Lung (tissue), 12 donors: Measurements from ENCODE around the gene PPIL6. TPM values are rescaled to one million over a fixed set of nuclear protein-coding genes. Genes with fewer than 3 reads are reported as not detected.

Experiments used
- ATAC-seq: fragments of 200-7000 bp; cut with Tn5 transposase; one replicate; pipeline ENCODE4 v1.9.1; 2020; ENCODE audit warnings: moderate number of reproducible peaks; ENCODE audit not compliant: insufficient read depth, low FRiP score
- DNase-seq, 3 donors: peaks; one replicate each; pipeline ENCODE4 v3.0.0-alpha.2; 2013 to 2017
- H3K27ac ChIP-seq, 2 donors: one replicate each; pipeline ENCODE4 v1.5.1; 2013; ENCODE audit warnings: mild to moderate bottlenecking in 2 of 2, moderate library complexity in 2 of 2, control low read depth in 1 of 2, inconsistent platforms in 1 of 2, low read depth in 1 of 2, low read length in 1 of 2
- H3K27me3 ChIP-seq, 3 donors: one replicate each; pipeline ENCODE4 v1.5.1; 2013; ENCODE audit warnings: low read length in 2 of 3; ENCODE audit not compliant: control insufficient read depth in 3 of 3, insufficient read depth in 3 of 3
- H3K36me3 ChIP-seq, 4 donors: one replicate each; pipeline ENCODE4 v1.5.1; 2013; ENCODE audit warnings: low read length in 4 of 4, mild to moderate bottlenecking in 1 of 4, moderate library complexity in 1 of 4; ENCODE audit not compliant: control insufficient read depth in 4 of 4, insufficient read depth in 4 of 4
- H3K4me1 ChIP-seq, 5 donors: one replicate each; pipeline ENCODE4 v1.5.1; 2013; ENCODE audit warnings: low read length in 5 of 5, mild to moderate bottlenecking in 2 of 5, moderate library complexity in 1 of 5; ENCODE audit not compliant: control insufficient read depth in 5 of 5, insufficient read depth in 5 of 5
- H3K4me3 ChIP-seq: one replicate; pipeline ENCODE4 v1.5.1; 2013; ENCODE audit warnings: mild to moderate bottlenecking, control low read depth, moderate library complexity
- H3K9ac ChIP-seq, 2 donors: one replicate each; pipeline ENCODE4 v1.5.1; 2013; ENCODE audit warnings: low read length in 2 of 2, control low read depth in 1 of 2; ENCODE audit not compliant: insufficient read depth in 1 of 2
- H3K9me3 ChIP-seq, 4 donors: one replicate each; pipeline ENCODE4 v1.5.1; 2013; ENCODE audit warnings: low read length in 3 of 4, mild to moderate bottlenecking in 1 of 4, moderate library complexity in 1 of 4; ENCODE audit not compliant: control insufficient read depth in 4 of 4, insufficient read depth in 3 of 4
- CTCF ChIP-seq: IDR thresholded peaks from 2 replicates; pipeline ENCODE4 v1.5.1; 2012; ENCODE audit warnings: mild to moderate bottlenecking; ENCODE audit errors: control extremely low read depth, extremely low read depth
- WGBS, 2 donors: extraction: QIAGEN DNeasy Blood & Tissue Kit; methylation state at CpG; one replicate each; pipeline ENCODE4 v1.1.7; 2013; 5-methylcytosine and 5-hydroxymethylcytosine counted together
- polyA plus RNA-seq, 2 donors: library from polyadenylated mRNA; stranded (reverse); fragments of 200-250 nt; gene quantifications; one replicate each; pipeline ENCODE4 v1.2.1, GENCODE V29; 2013
- total RNA-seq, 2 donors: library from RNA; depleted of rRNA in 1 of 2; stranded (reverse); fragments of >200 nt in 1 of 2; gene quantifications; one replicate each; pipeline ENCODE4 v1.2.1, GENCODE V29; 2014 to 2021
- donor health status: control.
- donor health status: control.
- donor health status: Bipolar disorder and iron deficiency.
- donor health status: healthy.
- donor health status: DM: yes; HTN: yes; CAD: no.

Gene PPIL6
- total and polyA plus RNA-seq, 4 donors = 6.3 to 18.1 (median 13.3) TPM

DNA sequence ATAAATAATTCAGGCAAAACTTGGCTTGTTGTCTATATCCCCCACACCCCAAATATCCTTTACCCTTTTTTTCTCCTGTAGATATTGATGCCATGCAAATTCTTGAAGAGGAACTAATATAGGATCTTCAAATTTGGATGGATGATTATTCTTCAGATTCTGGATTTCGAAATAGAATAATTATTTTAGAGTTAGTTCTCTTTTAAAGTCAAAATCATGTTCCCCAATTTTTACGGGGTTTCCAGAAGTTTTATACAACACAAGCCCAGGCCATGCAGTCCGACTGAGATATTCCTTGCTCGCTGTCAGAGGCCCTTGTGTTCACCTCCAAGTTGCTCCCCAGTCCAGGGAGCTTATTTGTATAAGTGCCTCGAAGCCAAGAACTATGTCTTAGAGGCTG is 4.4 kb downstream of the PPIL6 start:
- Histone ChIP-seq H3K27ac (no peak overlapping the region), H3K9me3 (no peaks in the 10 kb centered on the region), H3K27me3 (no peaks in the 10 kb centered on the region), H3K9ac (no peak overlapping the region), H3K4me3 (no peak overlapping the region), H3K4me1 (peaks cover 0 to 7% (median 2%) of the 10 kb centered on the region in 5 donors), H3K36me3 (no peaks in the 10 kb centered on the region)
- ATAC-seq (no peak), DNase-seq (no peak)
- 83 to 91% methylated on average over 5 of the region's 5 CpGs for WGBS, 2 donors
- TF ChIP-seq CTCF = no peak

DNA sequence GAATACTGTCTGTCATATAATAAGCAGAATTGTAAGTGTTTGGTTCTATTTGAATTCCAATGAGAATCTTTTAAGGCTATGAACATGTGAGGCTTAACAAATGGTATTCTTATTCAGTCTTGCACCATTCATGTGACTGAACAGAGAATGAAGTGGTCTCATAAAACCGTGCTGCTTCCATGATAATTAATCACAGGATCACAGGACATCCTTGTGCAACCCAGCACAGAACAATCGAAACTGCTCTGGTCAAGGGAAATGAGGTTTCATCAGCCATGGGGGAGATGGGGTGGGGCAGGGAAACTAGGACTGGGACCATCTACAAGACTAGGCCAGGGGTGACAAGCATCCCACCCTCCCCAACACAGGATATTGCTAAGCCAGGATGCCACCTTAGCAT is 6.0 kb downstream of the PPIL6 start:
- WGBS, 2 donors = 33 to 41% methylated on average over 2 of the region's 2 CpGs
- H3K9me3 ChIP-seq = no peaks in the 10 kb centered on the region
- no peak for TF ChIP-seq CTCF
- no peak for ATAC-seq
- H3K9ac ChIP-seq = no peak overlapping the region
- no peaks in the 10 kb centered on the region for H3K27me3 ChIP-seq
- no peak overlapping the region for H3K27ac ChIP-seq
- H3K4me1 ChIP-seq = peaks cover 0 to 3% (median 0%) of the 10 kb centered on the region in 5 donors
- no peaks in the 10 kb centered on the region for H3K36me3 ChIP-seq
- H3K4me3 ChIP-seq = no peak overlapping the region
- DNase-seq = no peak

DNA sequence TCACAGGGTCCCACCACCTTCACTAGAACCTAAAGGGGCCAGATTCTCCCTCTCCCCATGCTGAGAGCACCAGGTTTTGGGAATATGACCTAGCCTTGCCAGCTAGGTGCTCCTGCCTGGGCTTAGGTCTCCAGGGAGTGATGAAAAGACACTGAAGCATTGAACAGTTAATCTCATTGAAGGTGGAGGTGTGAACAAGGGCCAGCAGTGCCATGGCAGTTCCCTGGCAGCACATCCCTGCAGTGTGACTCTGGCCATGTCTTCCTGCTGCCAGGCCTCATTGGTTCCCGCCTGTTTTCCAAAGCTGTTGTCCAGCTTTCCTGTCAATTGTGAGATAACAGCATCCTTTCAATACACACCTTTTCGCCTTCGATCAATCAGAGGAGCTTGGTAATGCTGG is 10.9 kb downstream of the PPIL6 start:
- Histone ChIP-seq H3K4me1 (peaks cover 0 to 8% (median 0%) of the 10 kb centered on the region in 5 donors), H3K36me3 (no peaks in the 10 kb centered on the region), H3K4me3 (no peak overlapping the region), H3K9me3 (no peaks in the 10 kb centered on the region), H3K27ac (no peak overlapping the region), H3K27me3 (no peaks in the 10 kb centered on the region), H3K9ac (no peak overlapping the region)
- 99% methylated on average over 3 of the region's 3 CpGs for WGBS, 2 donors
- no peak for TF ChIP-seq CTCF
- DNase-seq (no peak), ATAC-seq (no peak)

DNA sequence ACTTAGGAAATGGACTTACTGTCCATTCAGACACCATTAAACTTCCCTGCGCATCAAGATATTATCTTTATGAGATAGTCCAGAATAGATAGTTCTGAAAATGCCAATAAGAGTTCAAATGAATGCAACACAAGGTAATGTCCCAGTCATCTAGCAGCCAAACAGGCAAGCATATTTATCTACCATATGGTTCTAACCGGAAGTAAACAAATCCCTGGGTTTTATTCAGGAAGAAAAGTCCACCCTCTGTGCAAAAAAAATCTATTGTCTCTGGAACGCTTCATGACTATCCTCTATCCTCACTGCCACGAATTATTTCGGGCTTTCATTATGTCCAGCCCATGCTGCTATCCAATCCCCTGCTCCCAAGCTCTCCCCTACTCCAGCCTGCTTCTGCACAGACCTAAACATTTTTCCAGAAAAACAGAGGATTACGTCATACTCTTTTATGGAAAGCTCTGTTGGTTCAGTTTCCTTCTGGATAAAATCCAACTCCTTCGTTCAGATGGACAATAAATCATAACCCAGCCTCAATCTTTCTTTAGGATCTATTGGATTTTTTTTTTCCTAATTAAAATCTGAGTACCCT is 11.4 kb downstream of the PPIL6 start:
- 53 to 67% methylated on average over 7 of the region's 7 CpGs for WGBS, 2 donors
- Histone ChIP-seq H3K4me1 (peaks cover 0 to 8% (median 0%) of the 10 kb centered on the region in 5 donors), H3K4me3 (no peak overlapping the region), H3K27me3 (no peaks in the 10 kb centered on the region), H3K27ac (no peak overlapping the region), H3K36me3 (peaks cover 0 to 3% (median 0%) of the 10 kb centered on the region in 4 donors), H3K9ac (peak overlapping the region in 1 of 2 donors; percentile 50), H3K9me3 (no peaks in the 10 kb centered on the region)
- TF ChIP-seq CTCF = no peak
- ATAC-seq = no peak
- DNase-seq = peak; percentile 36 to 88 (median 78)
